Mammary epithelial cell (primary cell): ENCODE results near the gene SETD1B.

Source experiments
- CTCF ChIP-seq, 2 donors: IDR thresholded peaks in 1 of 2; conservative IDR thresholded peaks in 1 of 2; 2 replicates each; pipeline ENCODE4 v1.5.1; 2011 to 2012; ENCODE audit warnings: inconsistent platforms in 2 of 2, low read length in 2 of 2, mild to moderate bottlenecking in 2 of 2, control low read depth in 1 of 2, low read depth in 1 of 2; ENCODE audit not compliant: insufficient read depth in 1 of 2; ENCODE audit errors: extremely low read depth in 1 of 2
- EZH2 ChIP-seq: IDR thresholded peaks from 2 replicates; pipeline ENCODE4 v1.6.1; 2012; ENCODE audit warnings: low read length, inconsistent platforms, borderline replicate concordance

- TF ChIP-seq CTCF (conservative IDR thresholded peaks at IDR 0.05 in 1 of 2, IDR thresholded peaks at IDR 0.05 in 1 of 2; ENCODE audit: extremely low read depth in 1 of 2, insufficient read depth in 1 of 2, low read depth in 1 of 2, low read length in 2 of 2) (no peak), EZH2 (no peak)
Measured at GRCh38 chr12:121816925-121817647, 13.3 kb downstream of the SETD1B start.
